ENCODE measurements around the gene ARR3. TPM values are rescaled to one million over a fixed set of nuclear protein-coding genes. Genes with fewer than 3 reads are reported as not detected.
"Not testable (repeated sequence)": the region's sequence is repeated elsewhere in the genome, so short reads cannot be mapped to it uniquely, and the experiment has no call there.

ARR3 gene
- total RNA-seq, 1 donor from 2014 or later: not detected

DNA sequence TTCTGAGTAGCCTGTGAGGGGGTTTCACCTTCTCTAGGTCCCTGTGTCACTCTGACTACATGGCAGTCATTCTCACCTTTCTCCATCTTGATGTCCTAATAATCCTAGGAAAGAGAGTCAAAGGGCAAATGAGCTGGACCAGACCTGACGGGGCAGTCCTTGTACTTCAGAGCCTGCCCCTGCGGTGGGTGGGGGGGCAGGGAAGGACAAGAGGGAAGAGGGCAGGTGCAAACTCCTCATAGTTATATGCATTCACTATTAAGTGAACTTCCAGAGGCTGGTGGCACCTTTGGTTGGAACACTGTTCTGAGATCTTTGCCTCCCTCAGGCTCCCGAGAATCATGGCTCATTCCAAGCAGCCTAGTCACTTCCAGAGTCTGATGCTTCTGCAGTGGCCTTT lies 33.8 kb upstream of the ARR3 start, which contains the start of gene AWAT1:
AWAT1 (plus strand) TSS at position 301 of the 400 bp plus-strand sequence; CDS start at position 342, 41 bp downstream.
- H3K27ac Mint-ChIP-seq: no peak within 1 kb of the TSS

DNA sequence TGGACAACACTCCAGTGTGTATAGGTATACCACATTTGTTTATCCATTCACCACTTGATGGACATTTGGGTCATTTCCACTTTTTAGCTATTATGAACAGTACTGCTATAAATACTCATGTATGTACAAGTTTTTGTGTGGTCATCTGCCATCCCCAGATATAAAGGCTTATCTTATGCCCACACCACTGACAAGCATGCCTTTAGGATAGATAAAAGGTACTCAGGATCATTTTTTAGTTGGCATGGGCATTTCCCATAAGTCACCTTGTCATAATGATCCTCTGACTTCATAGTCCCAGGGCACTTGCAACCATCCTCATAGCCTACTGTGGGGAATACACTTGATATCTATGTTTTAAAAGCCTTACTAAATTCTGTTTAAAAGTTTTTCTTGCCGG lies 27.4 kb upstream of the ARR3 start:
- no peaks in the 10 kb centered on the region for H3K36me3 Mint-ChIP-seq (ENCODE audit: insufficient read depth)
- no peaks in the 10 kb centered on the region for H3K27me3 Mint-ChIP-seq
- DNase-seq (ENCODE audit: low spot score, unreplicated experiment): no peak
- peaks cover 7% of the 10 kb centered on the region for H3K9me3 Mint-ChIP-seq (ENCODE audit: low read depth)
- H3K4me1 Mint-ChIP-seq (ENCODE audit: low read depth): no peaks in the 10 kb centered on the region
- TF ChIP-seq, protein P1, sequence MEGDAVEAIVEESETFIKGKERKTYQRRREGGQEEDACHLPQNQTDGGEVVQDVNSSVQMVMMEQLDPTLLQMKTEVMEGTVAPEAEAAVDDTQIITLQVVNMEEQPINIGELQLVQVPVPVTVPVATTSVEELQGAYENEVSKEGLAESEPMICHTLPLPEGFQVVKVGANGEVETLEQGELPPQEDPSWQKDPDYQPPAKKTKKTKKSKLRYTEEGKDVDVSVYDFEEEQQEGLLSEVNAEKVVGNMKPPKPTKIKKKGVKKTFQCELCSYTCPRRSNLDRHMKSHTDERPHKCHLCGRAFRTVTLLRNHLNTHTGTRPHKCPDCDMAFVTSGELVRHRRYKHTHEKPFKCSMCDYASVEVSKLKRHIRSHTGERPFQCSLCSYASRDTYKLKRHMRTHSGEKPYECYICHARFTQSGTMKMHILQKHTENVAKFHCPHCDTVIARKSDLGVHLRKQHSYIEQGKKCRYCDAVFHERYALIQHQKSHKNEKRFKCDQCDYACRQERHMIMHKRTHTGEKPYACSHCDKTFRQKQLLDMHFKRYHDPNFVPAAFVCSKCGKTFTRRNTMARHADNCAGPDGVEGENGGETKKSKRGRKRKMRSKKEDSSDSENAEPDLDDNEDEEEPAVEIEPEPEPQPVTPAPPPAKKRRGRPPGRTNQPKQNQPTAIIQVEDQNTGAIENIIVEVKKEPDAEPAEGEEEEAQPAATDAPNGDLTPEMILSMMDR (IDR thresholded peaks at IDR 0.05; ENCODE audit: unreplicated experiment): no peak
- no peak overlapping the region for H3K4me3 Mint-ChIP-seq (ENCODE audit: low read depth)
- no peak overlapping the region for H3K27ac Mint-ChIP-seq

More for the DNA sequence above, 33.8 kb upstream of the ARR3 start, which contains the start of gene AWAT1:
- Mint-ChIP-seq H3K36me3 (ENCODE audit: insufficient read depth) (no peaks in the 10 kb centered on the region), H3K4me1 (ENCODE audit: low read depth) (no peaks in the 10 kb centered on the region), H3K9me3 (ENCODE audit: low read depth) (peaks cover 9% of the 10 kb centered on the region), H3K4me3 (ENCODE audit: low read depth) (no peak within 1 kb of the TSS), H3K27me3 (no peaks in the 10 kb centered on the region)
- TF ChIP-seq, protein P1 (IDR thresholded peaks at IDR 0.05; ENCODE audit: unreplicated experiment): no peak
- DNase-seq (ENCODE audit: low spot score, unreplicated experiment): no peak

DNA sequence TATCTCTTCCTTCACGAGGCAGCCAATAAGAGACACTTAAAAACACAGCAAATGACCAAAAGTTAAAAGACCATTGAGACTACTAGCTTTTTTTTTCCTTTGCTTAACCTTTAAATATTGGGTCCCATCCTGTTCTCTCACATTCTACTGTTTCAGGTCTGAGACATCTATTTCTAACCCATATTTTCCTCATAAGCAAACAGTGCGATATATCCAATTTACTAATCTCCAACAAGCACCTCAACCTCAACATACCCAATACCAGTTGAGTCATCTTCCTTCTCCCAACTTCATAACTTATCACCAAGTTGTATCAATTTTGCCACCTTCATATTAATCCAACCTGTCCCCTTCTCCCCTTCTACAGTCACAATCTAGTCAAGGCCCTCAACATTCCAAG lies 26.6 kb upstream of the ARR3 start:
- no peaks in the 10 kb centered on the region for H3K27me3 Mint-ChIP-seq
- peaks cover 7% of the 10 kb centered on the region for H3K9me3 Mint-ChIP-seq (ENCODE audit: low read depth)
- no peak overlapping the region for H3K27ac Mint-ChIP-seq
- H3K4me1 Mint-ChIP-seq (ENCODE audit: low read depth): no peaks in the 10 kb centered on the region
- no peak overlapping the region for H3K4me3 Mint-ChIP-seq (ENCODE audit: low read depth)
- TF ChIP-seq, protein P1 (IDR thresholded peaks at IDR 0.05; ENCODE audit: unreplicated experiment): no peak
- no peak for DNase-seq (ENCODE audit: low spot score, unreplicated experiment)
- H3K36me3 Mint-ChIP-seq (ENCODE audit: insufficient read depth): no peaks in the 10 kb centered on the region

DNA sequence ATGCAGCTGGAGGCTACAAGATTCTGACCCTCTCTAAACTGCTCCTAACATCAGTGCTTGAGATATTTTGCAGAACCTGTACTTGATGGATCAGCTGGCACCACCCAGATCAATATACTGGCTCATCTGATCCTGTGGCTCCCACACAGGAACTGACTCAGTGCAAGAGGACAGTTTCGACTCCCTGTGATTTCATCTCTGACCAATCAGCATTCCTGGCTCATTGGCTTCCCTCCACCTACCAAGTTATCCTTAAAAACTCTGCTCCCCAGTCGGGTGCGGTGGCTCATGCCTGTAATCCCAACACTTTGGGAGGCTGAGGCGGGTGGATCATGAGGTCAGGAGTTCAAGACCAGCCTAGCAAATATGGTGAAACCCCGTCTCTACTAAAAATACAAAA lies 24.5 kb upstream of the ARR3 start:
- H3K27me3 Mint-ChIP-seq; H3K9me3 Mint-ChIP-seq (ENCODE audit: low read depth); H3K4me1 Mint-ChIP-seq (ENCODE audit: low read depth); H3K4me3 Mint-ChIP-seq (ENCODE audit: low read depth); DNase-seq (ENCODE audit: low spot score, unreplicated experiment); H3K36me3 Mint-ChIP-seq (ENCODE audit: insufficient read depth); H3K27ac Mint-ChIP-seq: not testable (repeated sequence)

DNA sequence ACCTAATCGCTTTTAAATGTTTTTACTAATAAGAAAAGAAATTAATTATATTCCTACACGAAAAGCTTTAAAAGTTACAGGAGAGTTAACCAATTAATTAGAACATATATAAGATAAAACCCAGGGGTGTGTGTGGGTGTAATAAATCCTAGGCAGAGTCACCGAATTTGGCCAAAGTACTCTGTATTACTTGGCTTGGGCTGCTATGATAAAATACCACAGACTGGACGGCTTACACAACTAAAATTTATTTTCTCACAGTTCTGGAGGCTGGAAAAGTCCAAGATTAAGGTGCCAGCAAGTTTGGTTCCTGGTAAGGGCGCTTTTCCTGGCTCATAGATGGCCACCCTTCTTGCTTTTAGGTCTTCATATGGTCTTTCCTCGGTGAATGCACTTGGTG lies 23.3 kb upstream of the ARR3 start:
- Mint-ChIP-seq H3K4me1 (ENCODE audit: low read depth) (no peaks in the 10 kb centered on the region), H3K27ac (no peak overlapping the region), H3K27me3 (no peaks in the 10 kb centered on the region), H3K4me3 (ENCODE audit: low read depth) (no peak overlapping the region), H3K36me3 (ENCODE audit: insufficient read depth) (no peaks in the 10 kb centered on the region), H3K9me3 (ENCODE audit: low read depth) (peaks cover 10% of the 10 kb centered on the region)
- no peak for DNase-seq (ENCODE audit: low spot score, unreplicated experiment)
- TF ChIP-seq, protein P1 (IDR thresholded peaks at IDR 0.05; ENCODE audit: unreplicated experiment): no peak

DNA sequence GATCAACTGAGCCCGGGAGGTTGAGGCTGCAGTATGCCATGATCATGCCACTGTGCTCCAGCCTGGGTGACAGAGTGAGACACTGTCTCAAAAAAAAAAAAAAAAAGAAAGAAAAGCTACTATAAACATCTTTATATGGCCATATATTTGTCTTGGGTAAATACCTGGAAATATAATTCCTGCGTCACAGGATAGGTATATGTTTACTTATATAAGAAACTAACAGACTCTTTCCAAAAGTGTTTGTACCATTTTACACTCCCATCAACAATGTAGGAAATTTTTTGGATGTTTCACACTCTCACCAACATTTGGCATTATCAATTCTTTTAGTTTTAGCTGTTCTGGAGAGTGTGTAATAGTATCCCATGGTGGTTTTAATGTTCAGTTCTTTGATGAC lies 20.9 kb upstream of the ARR3 start:
- no peak for DNase-seq (ENCODE audit: low spot score, unreplicated experiment)
- Mint-ChIP-seq H3K9me3 (ENCODE audit: low read depth) (peaks cover 15% of the 10 kb centered on the region), H3K27me3 (no peaks in the 10 kb centered on the region), H3K36me3 (ENCODE audit: insufficient read depth) (no peaks in the 10 kb centered on the region), H3K4me3 (ENCODE audit: low read depth) (no peak overlapping the region), H3K4me1 (ENCODE audit: low read depth) (no peaks in the 10 kb centered on the region), H3K27ac (no peak overlapping the region)
- TF ChIP-seq, protein P1 (IDR thresholded peaks at IDR 0.05; ENCODE audit: unreplicated experiment): no peak

Data from progenitor cell of endocrine pancreas (in vitro differentiated cells).